Activated CD8-positive, alpha-beta memory T cell treated with anti-CD3 and anti-CD28 coated beads for 36 hours (primary cell): Measurements from ENCODE around the gene GNAT1. TPM values are rescaled to one million over a fixed set of nuclear protein-coding genes. Genes with fewer than 3 reads are reported as not detected.
"Not testable (repeated sequence)": the region's sequence is repeated elsewhere in the genome, so short reads cannot be mapped to it uniquely, and the experiment has no call there.

Experiments
- CTCF ChIA-PET: fragments of 350-600 bp; sonication (Branson Sonifier 250); formaldehyde crosslinking; loops from one replicate; lab custom pipeline; 2021; ENCODE audit warnings: antibody characterized with exemption; lab: Charles Lee
- POLR2A ChIA-PET: fragments of 350-600 bp; sonication (Branson Sonifier 250); formaldehyde crosslinking; loops from one replicate; lab custom pipeline; 2021; ENCODE audit warnings: antibody characterized with exemption; lab: Charles Lee
- total RNA-seq, 2 experiments: library from RNA; stranded (reverse); gene quantifications; one replicate each; pipeline ENCODE4 v1.2.3, GENCODE V29; 2021

The GNAT1 gene
- total RNA-seq, 2 experiments from 2014 or later, result not detected

- CTCF ChIA-PET, result interaction anchor here (1.2 to 6.0 kb wide), 3 partner anchors 16 to 84 kb away, joined by 3 to 33 read pairs (median 3); partner anchors contain the start of genes GNAT1 and IFRD2
- POLR2A ChIA-PET, result no interaction called here
These were observed 17.4 kb downstream of the GNAT1 start for GRCh38 chr3:50208677-50209344.

GRCh38 chr3:50210176-50210509 lies 18.7 kb downstream of the GNAT1 start:
- CTCF ChIA-PET, result interaction anchor here (1.0 to 6.0 kb wide), 3 partner anchors 9 to 17 kb away, joined by 4 to 33 read pairs (median 7); partner anchors contain the start of gene GNAT1
- POLR2A ChIA-PET, result no interaction called here

GRCh38 chr3:50210510-50211367 lies 19.3 kb downstream of the GNAT1 start:
- ChIA-PET POLR2A (no interaction called here), CTCF (interaction anchor here (0.8 to 6.0 kb wide), 5 partner anchors 9 to 18 kb away, joined by 3 to 33 read pairs (median 6); partner anchors contain the start of gene GNAT1)

DNA sequence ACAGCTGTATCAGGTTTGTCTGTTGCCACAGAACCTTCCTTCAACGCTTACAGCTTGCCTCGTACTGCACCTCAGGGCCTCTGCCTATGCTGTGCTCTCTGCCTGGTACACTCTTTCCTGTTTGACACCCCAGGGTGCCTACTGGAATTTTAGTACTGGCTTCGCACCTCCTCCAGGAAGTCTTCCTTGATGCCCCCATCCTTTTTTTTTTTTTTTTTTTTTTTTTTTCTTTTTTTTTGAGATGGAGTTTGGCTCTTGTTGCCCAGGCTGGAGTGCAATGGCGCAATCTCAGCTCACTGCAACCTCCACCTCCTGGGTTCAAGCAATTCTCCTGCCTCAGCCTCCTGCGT lies 19.9 kb downstream of the GNAT1 start:
- POLR2A ChIA-PET, result not testable (repeated sequence)

DNA sequence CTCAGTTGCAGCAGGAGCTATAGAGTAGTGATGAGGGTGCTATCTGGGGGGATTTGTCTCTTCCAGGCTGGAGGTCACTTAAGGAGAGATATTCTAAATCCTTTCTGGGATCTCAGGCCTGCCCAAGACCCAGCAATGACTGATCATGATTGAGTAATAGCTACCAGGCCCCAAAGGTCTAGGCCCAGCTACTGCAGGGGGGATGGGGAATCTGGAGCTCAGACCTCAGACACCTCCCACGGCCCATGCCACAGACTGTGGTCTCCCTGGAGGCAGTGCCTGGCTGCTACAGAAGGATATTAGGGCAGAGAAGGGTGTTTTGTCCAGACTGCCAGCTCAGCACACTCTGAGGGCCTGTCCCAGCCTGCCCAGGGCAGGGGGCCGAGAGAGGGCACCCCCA lies 20.5 kb downstream of the GNAT1 start:
- CTCF ChIA-PET, result interaction anchor here (0.6 to 6.0 kb wide), 6 partner anchors 10 to 220 kb away, joined by 3 to 33 read pairs (median 4); partner anchors contain the start of gene GNAT1
- POLR2A ChIA-PET, result no interaction called here

More for the DNA sequence above, 19.9 kb downstream of the GNAT1 start:
- CTCF ChIA-PET, result interaction anchor here (0.6 to 6.0 kb wide), 5 partner anchors 13 to 219 kb away, joined by 3 to 33 read pairs (median 3); partner anchors contain the start of gene GNAT1

GRCh38 chr3:50212502-50212901 lies 21.1 kb downstream of the GNAT1 start:
- ChIA-PET POLR2A (no interaction called here), CTCF (interaction anchor here (0.9 to 6.0 kb wide), 4 partner anchors 9 to 52 kb away, joined by 3 to 33 read pairs (median 6); partner anchors contain the start of gene GNAT1)

GRCh38 chr3:50212971-50213370 lies 21.6 kb downstream of the GNAT1 start:
- ChIA-PET CTCF (interaction anchor here (1.0 to 6.0 kb wide), 3 partner anchors 9 to 34 kb away, joined by 3 to 33 read pairs (median 5); partner anchors contain the start of gene GNAT1), POLR2A (no interaction called here)

DNA sequence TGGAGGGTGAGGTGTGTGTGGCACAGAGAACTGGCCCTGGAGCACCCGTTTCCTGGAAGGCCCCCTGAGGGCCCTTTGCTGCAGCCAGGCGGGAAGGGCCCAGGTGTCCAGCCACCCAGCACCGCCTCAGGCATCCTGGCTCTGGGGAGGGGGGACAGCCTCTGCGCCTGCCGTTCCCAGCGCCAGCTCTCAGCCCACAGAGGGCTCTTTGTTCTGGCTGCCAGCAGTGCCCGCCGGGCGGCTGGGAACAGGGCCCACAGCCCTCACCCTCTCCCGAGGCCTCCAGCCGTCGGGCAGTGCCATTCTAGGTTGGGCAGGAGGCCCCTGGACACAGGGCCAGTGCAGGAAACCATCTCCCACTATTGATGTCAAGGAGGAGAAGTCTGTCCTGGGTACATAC lies 22.0 kb downstream of the GNAT1 start:
- ChIA-PET CTCF (interaction anchor here (1.0 to 6.0 kb wide), 3 partner anchors 8 to 34 kb away, joined by 3 to 33 read pairs (median 5); partner anchors contain the start of gene GNAT1), POLR2A (no interaction called here)

DNA sequence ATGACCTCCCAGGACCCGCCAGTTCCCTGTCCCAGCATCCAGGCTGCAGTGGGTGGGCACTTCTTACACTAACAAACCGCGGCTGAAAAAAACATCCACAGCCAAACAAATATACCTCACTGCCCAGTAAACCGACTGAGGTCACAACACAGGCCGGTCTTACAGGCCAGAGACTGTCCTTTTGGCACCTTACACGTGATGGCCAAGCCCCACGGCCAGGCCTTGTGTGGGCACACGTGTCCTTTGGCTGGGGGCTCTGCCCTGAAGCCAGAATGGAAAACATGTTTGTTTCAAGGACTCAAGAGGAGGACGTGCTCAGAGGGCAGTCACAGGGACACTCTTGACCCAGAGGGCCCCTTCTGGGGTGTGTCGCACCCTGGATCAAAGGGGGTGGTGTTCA lies 23.4 kb downstream of the GNAT1 start:
- CTCF ChIA-PET, result interaction anchor here (1.5 to 1.6 kb wide), 2 partner anchors 10 to 20 kb away, joined by 7 read pairs; no protein-coding TSS in a partner anchor
- POLR2A ChIA-PET, result no interaction called here

- ChIA-PET CTCF (interaction anchor here (1.5 to 1.6 kb wide), 2 partner anchors 10 to 21 kb away, joined by 7 read pairs; no protein-coding TSS in a partner anchor), POLR2A (no interaction called here)
These were observed 24.1 kb downstream of the GNAT1 start for GRCh38 chr3:50215529-50215928.

DNA sequence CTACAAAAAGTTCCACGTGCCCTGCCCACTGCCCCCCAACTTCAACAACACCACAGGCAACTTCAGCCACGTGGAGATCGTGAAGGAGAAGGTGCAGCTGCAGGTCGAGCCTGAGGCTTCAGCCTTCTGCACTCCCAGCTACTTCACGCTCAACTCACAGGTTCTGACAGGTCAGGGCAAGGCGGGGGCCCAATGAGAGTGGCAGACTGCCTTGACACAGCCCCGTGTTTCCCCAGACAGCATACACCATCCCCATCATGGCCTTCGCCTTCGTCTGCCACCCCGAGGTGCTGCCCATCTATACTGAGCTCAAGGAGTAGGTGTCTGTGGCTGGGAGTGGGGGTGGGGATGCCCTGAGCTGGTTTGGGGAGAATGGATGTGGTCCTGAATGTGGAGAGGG lies 26.3 kb downstream of the GNAT1 start:
- POLR2A ChIA-PET, result no interaction called here
- CTCF ChIA-PET, result interaction anchor here (1.1 kb wide), 1 partner anchor 61 kb away, joined by 3 read pairs; no protein-coding TSS in a partner anchor

GRCh38 chr3:50218448-50218847 lies 27.0 kb downstream of the GNAT1 start:
- POLR2A ChIA-PET, result no interaction called here
- CTCF ChIA-PET, result interaction anchor here (1.1 to 1.9 kb wide), 3 partner anchors 15 to 62 kb away, joined by 3 to 8 read pairs (median 5); no protein-coding TSS in a partner anchor

DNA sequence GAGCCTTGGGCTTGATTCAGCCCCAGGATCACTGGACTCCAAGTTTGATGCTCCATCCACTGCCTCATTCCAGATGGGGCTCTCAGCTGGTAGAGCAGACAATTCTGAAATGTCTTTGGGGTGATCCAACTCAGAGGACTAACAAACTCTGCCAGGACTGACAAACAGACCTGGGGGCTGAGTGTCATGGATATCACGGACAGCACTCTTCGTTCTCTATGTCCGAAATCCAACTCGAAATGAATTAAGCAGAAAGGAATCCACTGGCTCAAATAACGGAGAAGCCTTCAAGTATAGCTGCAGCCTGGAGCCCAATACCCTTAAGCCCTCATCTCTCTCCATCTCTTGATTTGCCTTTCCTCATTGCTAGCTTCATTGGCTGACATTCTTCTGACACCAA lies 27.9 kb downstream of the GNAT1 start:
- ChIA-PET POLR2A (interaction anchor here (0.6 kb wide), 1 partner anchor 123 kb away, joined by 3 read pairs; no protein-coding TSS in a partner anchor), CTCF (interaction anchor here (0.6 to 2.5 kb wide), 6 partner anchors 16 to 40 kb away, joined by 3 to 15 read pairs (median 4); no protein-coding TSS in a partner anchor)

DNA sequence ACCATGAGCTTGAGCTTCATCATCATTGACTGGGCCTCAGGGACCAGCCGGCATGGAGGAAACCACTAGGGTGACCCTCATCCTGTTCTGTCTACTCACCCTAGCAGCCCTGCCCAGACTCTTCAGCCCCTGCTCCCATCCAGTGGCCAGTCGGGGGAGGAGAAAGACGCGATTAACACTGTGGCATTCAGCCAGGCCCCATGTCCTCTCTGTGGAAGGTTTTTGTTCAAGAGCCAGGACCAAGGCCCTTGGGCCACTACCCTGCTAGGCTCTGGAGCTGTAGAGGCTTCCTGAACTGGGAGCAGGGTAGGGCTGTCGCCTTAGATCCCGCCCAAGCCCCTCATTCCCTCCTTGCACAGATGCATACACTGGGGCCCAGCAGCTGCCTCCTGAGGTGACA lies 28.7 kb downstream of the GNAT1 start:
- POLR2A ChIA-PET, result no interaction called here
- CTCF ChIA-PET, result interaction anchor here (1.1 to 2.5 kb wide), 6 partner anchors 17 to 55 kb away, joined by 3 to 15 read pairs (median 4); no protein-coding TSS in a partner anchor

GRCh38 chr3:50221051-50221410 lies 29.6 kb downstream of the GNAT1 start:
- ChIA-PET POLR2A (interaction anchor here (0.6 kb wide), 1 partner anchor 70 kb away, joined by 5 read pairs; no protein-coding TSS in a partner anchor), CTCF (interaction anchor here (1.1 to 2.5 kb wide), 6 partner anchors 9 to 54 kb away, joined by 3 to 15 read pairs (median 6); no protein-coding TSS in a partner anchor)

GRCh38 chr3:50221411-50222168 lies 30.2 kb downstream of the GNAT1 start:
- POLR2A ChIA-PET, result interaction anchor here (0.6 kb wide), 1 partner anchor 70 kb away, joined by 5 read pairs; no protein-coding TSS in a partner anchor
- CTCF ChIA-PET, result interaction anchor here (1.2 to 2.5 kb wide), 5 partner anchors 9 to 50 kb away, joined by 3 to 15 read pairs (median 6); no protein-coding TSS in a partner anchor

DNA sequence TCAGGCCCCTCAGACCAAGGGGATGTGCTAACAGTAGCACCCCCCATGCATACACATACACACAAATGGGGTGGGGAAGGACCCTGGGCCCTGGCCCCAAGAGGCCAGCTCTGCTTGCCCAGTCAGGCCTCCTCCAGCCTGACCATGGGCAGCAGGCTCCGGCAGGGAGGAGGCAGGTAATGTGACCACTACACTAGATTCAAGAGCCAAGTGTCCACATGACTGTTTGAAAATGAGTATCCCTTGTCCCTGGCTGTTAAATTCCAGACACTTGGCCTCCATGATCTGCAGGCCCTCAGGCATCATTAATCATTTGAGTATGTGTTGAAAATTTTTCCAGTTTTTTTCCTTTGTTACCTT lies 30.7 kb downstream of the GNAT1 start:
- CTCF ChIA-PET, result interaction anchor here (1.5 to 1.9 kb wide), 3 partner anchors 10 to 49 kb away, joined by 5 to 8 read pairs (median 6); no protein-coding TSS in a partner anchor
- POLR2A ChIA-PET, result no interaction called here

DNA sequence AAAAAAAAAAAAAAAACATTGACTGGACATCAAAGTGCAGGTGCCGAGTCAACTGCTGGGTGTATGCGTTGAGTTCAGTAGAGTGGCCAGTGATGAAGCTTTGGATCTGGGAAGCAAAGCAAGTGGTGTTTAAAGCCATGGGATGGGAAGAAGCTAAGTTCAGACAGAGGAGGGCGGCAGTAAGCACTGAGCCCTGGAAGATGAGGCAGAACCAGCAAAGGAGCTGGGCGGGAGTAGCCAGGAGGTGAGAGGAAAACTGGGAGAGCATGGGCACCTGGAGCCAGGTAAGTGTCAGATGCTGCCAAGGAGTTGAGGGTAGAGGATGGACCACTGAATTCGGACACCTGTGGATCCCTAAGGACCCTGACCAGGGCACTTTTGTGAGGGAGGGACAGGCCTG lies 33.2 kb downstream of the GNAT1 start:
- POLR2A ChIA-PET, result interaction anchor here (3.4 kb wide), 1 partner anchor 31 kb away, joined by 12 read pairs; no protein-coding TSS in a partner anchor

More for the DNA sequence above, 33.2 kb downstream of the GNAT1 start:
- CTCF ChIA-PET, result interaction anchor here (0.7 to 9.5 kb wide), 11 partner anchors 9 to 99 kb away, joined by 3 to 190 read pairs (median 7); partner anchors contain the start of genes GNAI2 and GNAT1
